H1 (cell line): ENCODE measurements around the gene HIC1.

Experiments
- CHD2 ChIP-seq: IDR thresholded peaks from 2 replicates; pipeline ENCODE4 v1.6.1; 2012; ENCODE audit warnings: low read length, improper control_type of control experiment
- CTCF ChIP-seq, 3 experiments: IDR thresholded peaks; 1 replicate in 2 of 3; 2 replicates in 1 of 3; pipeline versions ENCODE4 v1.5.1 to v1.6.1; 2011; ENCODE audit warnings: low read length in 3 of 3, mild to moderate bottlenecking in 3 of 3, inconsistent platforms in 2 of 3, low read depth in 1 of 3, moderate library complexity in 1 of 3; ENCODE audit not compliant: insufficient read depth in 1 of 3; ENCODE audit errors: control extremely low read depth in 1 of 3
- EP300 ChIP-seq, 2 experiments: IDR thresholded peaks; 1 replicate in 1 of 2; 2 replicates in 1 of 2; pipeline ENCODE4 v1.6.1; 2011 to 2012; ENCODE audit warnings: low read depth in 2 of 2, low read length in 2 of 2, mild to moderate bottlenecking in 2 of 2, borderline replicate concordance in 1 of 2, inconsistent platforms in 1 of 2, moderate library complexity in 1 of 2
- EZH2 ChIP-seq: fragments of 200-600 bp; sonication (generic); IDR thresholded peaks from 2 replicates; pipeline ENCODE4 v1.7.1; 2012; ENCODE audit warnings: low read depth, mild to moderate bottlenecking, moderate library complexity, low read length, inconsistent platforms; ENCODE audit not compliant: severe bottlenecking
- JUND ChIP-seq: IDR thresholded peaks from 2 replicates; pipeline ENCODE4 v1.6.1; 2011; ENCODE audit warnings: mild to moderate bottlenecking, improper control_type of control experiment, low read length
- KDM4A ChIP-seq: IDR thresholded peaks from one replicate; pipeline ENCODE4 v1.7.1; 2012; ENCODE audit warnings: low read depth, mild to moderate bottlenecking, moderate library complexity, low read length, inconsistent platforms; ENCODE audit not compliant: severe bottlenecking
- NRF1 ChIP-seq: IDR thresholded peaks from 2 replicates; pipeline ENCODE4 v1.6.1; 2011; ENCODE audit warnings: mild to moderate bottlenecking, low read depth, low read length, improper control_type of control experiment
- RAD21 ChIP-seq, 2 experiments: IDR thresholded peaks in 1 of 2; conservative IDR thresholded peaks in 1 of 2; 2 replicates each; pipeline ENCODE4 v1.6.1; 2011; ENCODE audit warnings: low read depth in 2 of 2, low read length in 2 of 2, improper control_type of control experiment in 1 of 2, inconsistent platforms in 1 of 2, mild to moderate bottlenecking in 1 of 2, moderate library complexity in 1 of 2
- RNF2 ChIP-seq: fragments of 200-900, 300-1000 bp; sonication (generic); IDR thresholded peaks from 2 replicates; pipeline ENCODE4 v1.7.1; 2016; ENCODE audit warnings: borderline replicate concordance, low read depth, mild to moderate bottlenecking, antibody characterized with exemption, low read length; ENCODE audit not compliant: poor library complexity, severe bottlenecking; ENCODE audit errors: missing control alignments
- SIX5 ChIP-seq: IDR thresholded peaks from 2 replicates; pipeline ENCODE4 v1.6.1; 2011; ENCODE audit warnings: mild to moderate bottlenecking, low read depth, low read length

- no peak for TF ChIP-seq CTCF (IDR thresholded peaks at IDR 0.05; ENCODE audit: control extremely low read depth in 1 of 3, insufficient read depth in 1 of 3, low read depth in 1 of 3, low read length in 3 of 3)
- no peak for TF ChIP-seq KDM4A
- TF ChIP-seq RNF2 = no peak
- no peak for TF ChIP-seq EZH2
- no peak for TF ChIP-seq CHD2
- no peak for TF ChIP-seq EP300 (IDR thresholded peaks at IDR 0.05; ENCODE audit: borderline replicate concordance in 1 of 2, low read depth in 2 of 2, low read length in 2 of 2)
- no peak for TF ChIP-seq SIX5
- TF ChIP-seq RAD21 (IDR thresholded peaks at IDR 0.05 in 1 of 2, conservative IDR thresholded peaks at IDR 0.05 in 1 of 2; ENCODE audit: low read depth in 2 of 2, low read length in 2 of 2) = no peak
- no peak for TF ChIP-seq NRF1
- TF ChIP-seq JUND = no peak
Observed at GRCh38 chr17:2064520-2064971, 9.6 kb downstream of the HIC1 start.
